ENCODE data around the gene CROCC2. TPM values are rescaled to one million over a fixed set of nuclear protein-coding genes. Genes with fewer than 3 reads are reported as not detected.

Gene CROCC2
- total and polyA plus RNA-seq, 2 of the 13 experiments (the other 11 are each of a cell fraction or from before 2014, with no cell fraction given): not detected

- peak; percentile 55 for TF ChIP-seq ZNF225 (CRISPR knock-in tag; IDR thresholded peaks at IDR 0.05)
- TF ChIP-seq, protein P1, sequence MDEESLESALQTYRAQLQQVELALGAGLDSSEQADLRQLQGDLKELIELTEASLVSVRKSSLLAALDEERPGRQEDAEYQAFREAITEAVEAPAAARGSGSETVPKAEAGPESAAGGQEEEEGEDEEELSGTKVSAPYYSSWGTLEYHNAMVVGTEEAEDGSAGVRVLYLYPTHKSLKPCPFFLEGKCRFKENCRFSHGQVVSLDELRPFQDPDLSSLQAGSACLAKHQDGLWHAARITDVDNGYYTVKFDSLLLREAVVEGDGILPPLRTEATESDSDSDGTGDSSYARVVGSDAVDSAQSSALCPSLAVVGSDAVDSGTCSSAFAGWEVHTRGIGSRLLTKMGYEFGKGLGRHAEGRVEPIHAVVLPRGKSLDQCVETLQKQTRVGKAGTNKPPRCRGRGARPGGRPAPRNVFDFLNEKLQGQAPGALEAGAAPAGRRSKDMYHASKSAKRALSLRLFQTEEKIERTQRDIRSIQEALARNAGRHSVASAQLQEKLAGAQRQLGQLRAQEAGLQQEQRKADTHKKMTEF (CRISPR knock-in tag; IDR thresholded peaks at IDR 0.05): peak; percentile 98
- peak; percentile 80; the same call in 1 of the 3 replicates for TF ChIP-seq MXI1 (IDR thresholded peaks at IDR 0.05; ENCODE audit: borderline replicate concordance, low read depth, low read length)
- TF ChIP-seq ZNF138 (CRISPR knock-in tag; IDR thresholded peaks at IDR 0.05; ENCODE audit: low read depth): peak; percentile 68; the same call in 1 of the 2 replicates
- TF ChIP-seq MYNN (CRISPR knock-in tag; IDR thresholded peaks at IDR 0.05; ENCODE audit: low read depth): 0 out of 2 replicates have a peak, but pooled peaks have one; percentile 5
- TF ChIP-seq ZC3H13 (CRISPR knock-in tag; IDR thresholded peaks at IDR 0.05): no peak
- TF ChIP-seq ATF5 (CRISPR knock-in tag; IDR thresholded peaks at IDR 0.05; ENCODE audit: low read depth): no peak
- peak; percentile 67; the same call in 1 of the 2 replicates for TF ChIP-seq ZNF616 (CRISPR knock-in tag; IDR thresholded peaks at IDR 0.05; ENCODE audit: low read depth)
- TF ChIP-seq, protein P2, sequence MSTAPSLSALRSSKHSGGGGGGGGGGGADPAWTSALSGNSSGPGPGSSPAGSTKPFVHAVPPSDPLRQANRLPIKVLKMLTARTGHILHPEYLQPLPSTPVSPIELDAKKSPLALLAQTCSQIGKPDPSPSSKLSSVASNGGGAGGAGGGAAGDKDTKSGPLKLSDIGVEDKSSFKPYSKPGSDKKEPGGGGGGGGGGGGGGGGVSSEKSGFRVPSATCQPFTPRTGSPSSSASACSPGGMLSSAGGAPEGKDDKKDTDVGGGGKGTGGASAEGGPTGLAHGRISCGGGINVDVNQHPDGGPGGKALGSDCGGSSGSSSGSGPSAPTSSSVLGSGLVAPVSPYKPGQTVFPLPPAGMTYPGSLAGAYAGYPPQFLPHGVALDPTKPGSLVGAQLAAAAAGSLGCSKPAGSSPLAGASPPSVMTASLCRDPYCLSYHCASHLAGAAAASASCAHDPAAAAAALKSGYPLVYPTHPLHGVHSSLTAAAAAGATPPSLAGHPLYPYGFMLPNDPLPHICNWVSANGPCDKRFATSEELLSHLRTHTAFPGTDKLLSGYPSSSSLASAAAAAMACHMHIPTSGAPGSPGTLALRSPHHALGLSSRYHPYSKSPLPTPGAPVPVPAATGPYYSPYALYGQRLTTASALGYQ (CRISPR knock-in tag; IDR thresholded peaks at IDR 0.05): peak; percentile 64; the same call in 1 of the 2 replicates
- TF ChIP-seq CREB1 (IDR thresholded peaks at IDR 0.05): no peak
- TF ChIP-seq CREB1 (CRISPR knock-in tag; IDR thresholded peaks at IDR 0.05): no peak
- TF ChIP-seq, protein P3, sequence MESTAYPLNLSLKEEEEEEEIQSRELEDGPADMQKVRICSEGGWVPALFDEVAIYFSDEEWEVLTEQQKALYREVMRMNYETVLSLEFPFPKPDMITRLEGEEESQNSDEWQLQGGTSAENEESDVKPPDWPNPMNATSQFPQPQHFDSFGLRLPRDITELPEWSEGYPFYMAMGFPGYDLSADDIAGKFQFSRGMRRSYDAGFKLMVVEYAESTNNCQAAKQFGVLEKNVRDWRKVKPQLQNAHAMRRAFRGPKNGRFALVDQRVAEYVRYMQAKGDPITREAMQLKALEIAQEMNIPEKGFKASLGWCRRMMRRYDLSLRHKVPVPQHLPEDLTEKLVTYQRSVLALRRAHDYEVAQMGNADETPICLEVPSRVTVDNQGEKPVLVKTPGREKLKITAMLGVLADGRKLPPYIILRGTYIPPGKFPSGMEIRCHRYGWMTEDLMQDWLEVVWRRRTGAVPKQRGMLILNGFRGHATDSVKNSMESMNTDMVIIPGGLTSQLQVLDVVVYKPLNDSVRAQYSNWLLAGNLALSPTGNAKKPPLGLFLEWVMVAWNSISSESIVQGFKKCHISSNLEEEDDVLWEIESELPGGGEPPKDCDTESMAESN (CRISPR knock-in tag; conservative IDR thresholded peaks at IDR 0.05): peak; percentile 90
- TF ChIP-seq ZNF674 (CRISPR knock-in tag; IDR thresholded peaks at IDR 0.05; ENCODE audit: low read depth): no peak
- no peak for TF ChIP-seq PCBP1 (IDR thresholded peaks at IDR 0.05; ENCODE audit: borderline replicate concordance, low read depth, low read length)
- TF ChIP-seq, protein P4, sequence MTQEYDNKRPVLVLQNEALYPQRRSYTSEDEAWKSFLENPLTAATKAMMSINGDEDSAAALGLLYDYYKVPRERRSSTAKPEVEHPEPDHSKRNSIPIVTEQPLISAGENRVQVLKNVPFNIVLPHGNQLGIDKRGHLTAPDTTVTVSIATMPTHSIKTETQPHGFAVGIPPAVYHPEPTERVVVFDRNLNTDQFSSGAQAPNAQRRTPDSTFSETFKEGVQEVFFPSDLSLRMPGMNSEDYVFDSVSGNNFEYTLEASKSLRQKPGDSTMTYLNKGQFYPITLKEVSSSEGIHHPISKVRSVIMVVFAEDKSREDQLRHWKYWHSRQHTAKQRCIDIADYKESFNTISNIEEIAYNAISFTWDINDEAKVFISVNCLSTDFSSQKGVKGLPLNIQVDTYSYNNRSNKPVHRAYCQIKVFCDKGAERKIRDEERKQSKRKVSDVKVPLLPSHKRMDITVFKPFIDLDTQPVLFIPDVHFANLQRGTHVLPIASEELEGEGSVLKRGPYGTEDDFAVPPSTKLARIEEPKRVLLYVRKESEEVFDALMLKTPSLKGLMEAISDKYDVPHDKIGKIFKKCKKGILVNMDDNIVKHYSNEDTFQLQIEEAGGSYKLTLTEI (CRISPR knock-in tag; conservative IDR thresholded peaks at IDR 0.05): no peak
- TF ChIP-seq, protein P5, sequence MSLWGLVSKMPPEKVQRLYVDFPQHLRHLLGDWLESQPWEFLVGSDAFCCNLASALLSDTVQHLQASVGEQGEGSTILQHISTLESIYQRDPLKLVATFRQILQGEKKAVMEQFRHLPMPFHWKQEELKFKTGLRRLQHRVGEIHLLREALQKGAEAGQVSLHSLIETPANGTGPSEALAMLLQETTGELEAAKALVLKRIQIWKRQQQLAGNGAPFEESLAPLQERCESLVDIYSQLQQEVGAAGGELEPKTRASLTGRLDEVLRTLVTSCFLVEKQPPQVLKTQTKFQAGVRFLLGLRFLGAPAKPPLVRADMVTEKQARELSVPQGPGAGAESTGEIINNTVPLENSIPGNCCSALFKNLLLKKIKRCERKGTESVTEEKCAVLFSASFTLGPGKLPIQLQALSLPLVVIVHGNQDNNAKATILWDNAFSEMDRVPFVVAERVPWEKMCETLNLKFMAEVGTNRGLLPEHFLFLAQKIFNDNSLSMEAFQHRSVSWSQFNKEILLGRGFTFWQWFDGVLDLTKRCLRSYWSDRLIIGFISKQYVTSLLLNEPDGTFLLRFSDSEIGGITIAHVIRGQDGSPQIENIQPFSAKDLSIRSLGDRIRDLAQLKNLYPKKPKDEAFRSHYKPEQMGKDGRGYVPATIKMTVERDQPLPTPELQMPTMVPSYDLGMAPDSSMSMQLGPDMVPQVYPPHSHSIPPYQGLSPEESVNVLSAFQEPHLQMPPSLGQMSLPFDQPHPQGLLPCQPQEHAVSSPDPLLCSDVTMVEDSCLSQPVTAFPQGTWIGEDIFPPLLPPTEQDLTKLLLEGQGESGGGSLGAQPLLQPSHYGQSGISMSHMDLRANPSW (CRISPR knock-in tag; IDR thresholded peaks at IDR 0.05; ENCODE audit: borderline replicate concordance): peak; percentile 97; the same call in 1 of the 2 replicates
These were observed 32.1 kb upstream of the CROCC2 start (continued) for GRCh38 chr2:240873805-240874714.

All from HepG2 (cell line).